CD14-positive monocyte (primary cell): ENCODE data around the gene TBX3. TPM values are rescaled to one million over a fixed set of nuclear protein-coding genes. Genes with fewer than 3 reads are reported as not detected.

Experiments used
- DNase-seq, 3 donors: peaks; one replicate each; pipeline ENCODE4 v3.0.0-alpha.2; 2011 to 2022
- H2AFZ ChIP-seq: 2 replicates; pipeline ENCODE4 v1.6.0; 2012; ENCODE audit warnings: mild to moderate bottlenecking, low read depth, low read length, inconsistent platforms; ENCODE audit not compliant: insufficient read depth, poor library complexity, severe bottlenecking
- H3K27ac ChIP-seq, 2 donors: 1 replicate in 1 of 2; 2 replicates in 1 of 2; pipeline ENCODE4 v1.5.1; 2012 to 2013; ENCODE audit warnings: low read length in 2 of 2, control low read depth in 1 of 2, inconsistent platforms in 1 of 2, low read depth in 1 of 2, mild to moderate bottlenecking in 1 of 2
- H3K27me3 ChIP-seq, 2 donors: one replicate each; pipeline versions ENCODE4 v1.6.0 to v1.6.1; 2011 to 2013; ENCODE audit warnings: low read length in 2 of 2; ENCODE audit not compliant: control insufficient read depth in 2 of 2, insufficient read depth in 2 of 2
- H3K36me3 ChIP-seq, 2 donors: replicated peaks in 1 of 2; 1 replicate in 1 of 2; 2 replicates in 1 of 2; pipeline versions ENCODE4 v1.5.1 to v1.6.1; 2012 to 2013; ENCODE audit warnings: low read length in 2 of 2, control low read depth in 1 of 2, inconsistent platforms in 1 of 2, mild to moderate bottlenecking in 1 of 2; ENCODE audit not compliant: insufficient read depth in 2 of 2, control insufficient read depth in 1 of 2
- H3K4me1 ChIP-seq, 2 donors: 1 replicate in 1 of 2; 2 replicates in 1 of 2; pipeline versions ENCODE4 v1.5.1 to v1.6.1; 2012 to 2013; ENCODE audit warnings: low read length in 2 of 2, control low read depth in 1 of 2, inconsistent platforms in 1 of 2, mild to moderate bottlenecking in 1 of 2, moderate library complexity in 1 of 2; ENCODE audit not compliant: insufficient read depth in 2 of 2, control insufficient read depth in 1 of 2
- H3K4me2 ChIP-seq: replicated peaks from 2 replicates; pipeline ENCODE3; 2012; ENCODE audit warnings: low read length, moderate library complexity, mild to moderate bottlenecking; ENCODE audit not compliant: poor library complexity, severe bottlenecking; ENCODE audit errors: extremely low read depth
- H3K4me3 ChIP-seq, 3 experiments: fragments of 200-600 bp in 1 of 3; sonication (generic) in 1 of 3; replicated peaks in 1 of 3; 1 replicate in 2 of 3; 2 replicates in 1 of 3; pipeline ENCODE4 v1.5.1; 2011 to 2013; ENCODE audit warnings: low read length in 3 of 3, mild to moderate bottlenecking in 3 of 3, control low read depth in 2 of 3, low read depth in 2 of 3, inconsistent platforms in 1 of 3, moderate library complexity in 1 of 3
- H3K79me2 ChIP-seq: 2 replicates; pipeline ENCODE4 v1.6.0; 2012; ENCODE audit warnings: mild to moderate bottlenecking, control low read depth, inconsistent platforms, low read length, moderate library complexity; ENCODE audit not compliant: insufficient read depth
- H3K9ac ChIP-seq: 2 replicates; pipeline ENCODE4 v1.6.0; 2017; ENCODE audit warnings: low read length, mild to moderate bottlenecking; ENCODE audit not compliant: insufficient read depth, poor library complexity, severe bottlenecking
- H3K9me3 ChIP-seq, 2 donors: replicated peaks in 1 of 2; 1 replicate in 1 of 2; 2 replicates in 1 of 2; pipeline versions ENCODE4 v1.5.1 to v1.6.1; 2012 to 2013; ENCODE audit warnings: low read length in 2 of 2, control low read depth in 1 of 2; ENCODE audit not compliant: control insufficient read depth in 1 of 2, insufficient read depth in 1 of 2
- H4K20me1 ChIP-seq: 2 replicates; pipeline ENCODE4 v1.6.0; 2012; ENCODE audit warnings: mild to moderate bottlenecking, low read length, control low read depth, moderate library complexity; ENCODE audit not compliant: insufficient read depth
- H3K27ac Mint-ChIP-seq, 7 donors: one replicate each; pipeline ENCODE4 v1.8.0; 2020; ENCODE audit warnings: mild to moderate bottlenecking in 7 of 7, mixed read lengths in 7 of 7, moderate library complexity in 6 of 7, inconsistent platforms in 2 of 7
- H3K27me3 Mint-ChIP-seq, 3 donors: one replicate each; pipeline ENCODE4 v1.8.0; 2021 to 2022; ENCODE audit warnings: low read depth in 3 of 3, mild to moderate bottlenecking in 3 of 3, mixed read lengths in 3 of 3, moderate library complexity in 3 of 3, inconsistent platforms in 1 of 3
- H3K36me3 Mint-ChIP-seq, 2 donors: one replicate each; pipeline ENCODE4 v1.8.0; 2020; ENCODE audit warnings: mixed read lengths in 2 of 2, inconsistent platforms in 1 of 2, mild to moderate bottlenecking in 1 of 2
- H3K4me1 Mint-ChIP-seq: one replicate; pipeline ENCODE4 v1.8.0; 2020; ENCODE audit warnings: mild to moderate bottlenecking, mixed read lengths
- H3K4me3 Mint-ChIP-seq, 2 donors: one replicate each; pipeline ENCODE4 v1.8.0; 2020; ENCODE audit warnings: mild to moderate bottlenecking in 2 of 2, mixed read lengths in 2 of 2, moderate library complexity in 1 of 2
- H3K9me3 Mint-ChIP-seq, 7 donors: one replicate each; pipeline ENCODE4 v1.8.0; 2020 to 2022; ENCODE audit warnings: mixed read lengths in 7 of 7, mild to moderate bottlenecking in 6 of 7, moderate library complexity in 6 of 7, inconsistent platforms in 2 of 7
- CTCF ChIP-seq: fragments of 200-600 bp; IDR thresholded peaks from one replicate; pipeline ENCODE4 v1.8.0; 2022; ENCODE audit warnings: antibody characterized with exemption, mild to moderate bottlenecking
- WGBS: methylation state at CpG from one replicate; pipeline ENCODE4 v1.1.5; 2013; ENCODE audit warnings: missing lambda C conversion rate; ENCODE audit not compliant: insufficient coverage; 5-methylcytosine and 5-hydroxymethylcytosine counted together
- intact Hi-C, 2 donors: fragments of 100-400 bp; cut with micrococcal nuclease; formaldehyde crosslinking; loops; one replicate each; pipeline versions ENCODE4 v1.15.0 to v1.15.1; 2023
- polyA plus RNA-seq, 3 donors: library from polyadenylated mRNA; depleted of rRNA in 1 of 3; unstranded in 2 of 3; stranded (reverse) in 1 of 3; fragments of 300-500 nt in 2 of 3; fragments of >200 nt in 1 of 3; fragmentation: Illumina TruSeq in 2 of 3; gene quantifications; 1 replicate in 2 of 3; 2 replicates in 1 of 3; pipeline ENCODE4 v1.2.3, GENCODE V29; 2012 to 2021

TBX3 gene
- polyA plus RNA-seq, 3 donors: 0.04 to 0.13 TPM; not detected in 1

- 4% methylated on average over 55 of the region's 61 CpGs for WGBS
- H3K27ac ChIP-seq: no peak overlapping the region
- no peak overlapping the region for H3K4me2 ChIP-seq
- H3K4me1 ChIP-seq: peaks cover 0 to 2% of the 10 kb centered on the region in 2 donors
- peak overlapping the region in 1 of 2 donors; percentile 72 for H3K4me3 Mint-ChIP-seq
- no peaks in the 10 kb centered on the region for H3K36me3 Mint-ChIP-seq
- no peak for TF ChIP-seq CTCF
- peaks cover 0 to 19% (median 5%) of the 10 kb centered on the region in 7 donors for H3K9me3 Mint-ChIP-seq
- H3K4me3 ChIP-seq: no peak overlapping the region
- H3K9ac ChIP-seq: no peak overlapping the region
- peaks cover 90 to 99% (median 91%) of the 10 kb centered on the region in 3 donors for H3K27me3 Mint-ChIP-seq
- H4K20me1 ChIP-seq: no peaks in the 10 kb centered on the region
- intact Hi-C loops: no loop called here
- H3K36me3 ChIP-seq: no peaks in the 10 kb centered on the region
- no peak overlapping the region for H2AFZ ChIP-seq
- peaks cover 0 to 15% of the 10 kb centered on the region in 2 donors for H3K9me3 ChIP-seq
- no peak overlapping the region for H3K27ac Mint-ChIP-seq
- H3K79me2 ChIP-seq: no peaks in the 10 kb centered on the region
- peaks cover 8% of the 10 kb centered on the region for H3K4me1 Mint-ChIP-seq
- no peak for DNase-seq
- peaks cover 76 to 96% of the 10 kb centered on the region in 2 donors for H3K27me3 ChIP-seq
These were observed 12.2 kb downstream of the TBX3 start for GRCh38 chr12:114671443-114672411.

- Histone ChIP-seq H3K4me3 (no peak overlapping the region), H3K27ac (no peak overlapping the region), H3K79me2 (no peaks in the 10 kb centered on the region), H3K4me2 (no peak overlapping the region), H3K27me3 (peaks cover 77 to 96% of the 10 kb centered on the region in 2 donors), H2AFZ (no peak overlapping the region), H4K20me1 (no peaks in the 10 kb centered on the region), H3K36me3 (no peaks in the 10 kb centered on the region), H3K4me1 (peaks cover 0 to 2% of the 10 kb centered on the region in 2 donors), H3K9me3 (peaks cover 0 to 18% of the 10 kb centered on the region in 2 donors), H3K9ac (no peak overlapping the region)
- Mint-ChIP-seq H3K4me3 (peak overlapping the region in 1 of 2 donors; percentile 72), H3K36me3 (peaks cover 0 to 2% of the 10 kb centered on the region in 2 donors), H3K27ac (no peak overlapping the region), H3K27me3 (peaks cover 90 to 98% (median 90%) of the 10 kb centered on the region in 3 donors), H3K4me1 (peaks cover 8% of the 10 kb centered on the region), H3K9me3 (peaks cover 0 to 23% (median 5%) of the 10 kb centered on the region in 7 donors)
- no CpG with 5 or more reads among the region's 4 CpGs for WGBS
- intact Hi-C loops: no loop called here
- TF ChIP-seq CTCF: no peak
- no peak for DNase-seq
These were observed 12.9 kb downstream of the TBX3 start for GRCh38 chr12:114671066-114671442.
